CD4-positive, alpha-beta T cell treated with Interleukin-17A for 4 hours (primary cell): ENCODE measurements around the gene EXOSC1.
"Not testable (repeated sequence)": the region's sequence is repeated elsewhere in the genome, so short reads cannot be mapped to it uniquely, and the experiment has no call there.

Source experiments
- DNase-seq: peaks from one replicate; pipeline ENCODE4 v3.0.0-alpha.2; 2020; ENCODE audit warnings: mixed read lengths

The EXOSC1 gene

GRCh38 chr10:97407211-97407951 is 38.4 kb downstream of the EXOSC1 start:
- peak; percentile 69 for DNase-seq

- DNase-seq: not testable (repeated sequence)
These were observed 39.3 kb downstream of the EXOSC1 start for GRCh38 chr10:97406483-97406882.

GRCh38 chr10:97406064-97406463 is 39.7 kb downstream of the EXOSC1 start:
- no peak for DNase-seq

GRCh38 chr10:97404044-97404443 is 41.8 kb downstream of the EXOSC1 start:
- DNase-seq: no peak

DNA sequence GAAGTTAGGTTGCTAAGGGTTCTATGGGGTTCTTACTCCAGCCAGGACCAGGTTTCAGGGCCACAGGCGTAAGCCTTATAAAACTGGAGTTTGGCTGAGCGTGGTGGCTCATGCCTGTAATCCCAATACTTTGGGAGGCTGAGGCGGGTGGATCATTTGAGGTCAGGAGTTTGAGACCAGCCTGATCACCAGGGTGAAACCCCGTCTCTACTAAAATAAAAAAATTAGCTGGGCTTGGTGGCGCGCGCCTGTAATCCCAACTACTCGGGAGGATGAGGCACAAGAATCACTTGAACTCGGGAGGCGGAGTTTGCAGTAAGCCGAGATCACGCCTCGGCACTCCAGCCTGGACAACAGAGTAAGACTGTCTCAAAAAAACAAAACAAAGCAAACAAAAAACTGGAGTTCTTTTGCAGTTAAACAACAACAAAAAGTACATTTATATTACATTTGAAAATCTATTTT is 44.3 kb downstream of the EXOSC1 start:
- no peak for DNase-seq

DNA sequence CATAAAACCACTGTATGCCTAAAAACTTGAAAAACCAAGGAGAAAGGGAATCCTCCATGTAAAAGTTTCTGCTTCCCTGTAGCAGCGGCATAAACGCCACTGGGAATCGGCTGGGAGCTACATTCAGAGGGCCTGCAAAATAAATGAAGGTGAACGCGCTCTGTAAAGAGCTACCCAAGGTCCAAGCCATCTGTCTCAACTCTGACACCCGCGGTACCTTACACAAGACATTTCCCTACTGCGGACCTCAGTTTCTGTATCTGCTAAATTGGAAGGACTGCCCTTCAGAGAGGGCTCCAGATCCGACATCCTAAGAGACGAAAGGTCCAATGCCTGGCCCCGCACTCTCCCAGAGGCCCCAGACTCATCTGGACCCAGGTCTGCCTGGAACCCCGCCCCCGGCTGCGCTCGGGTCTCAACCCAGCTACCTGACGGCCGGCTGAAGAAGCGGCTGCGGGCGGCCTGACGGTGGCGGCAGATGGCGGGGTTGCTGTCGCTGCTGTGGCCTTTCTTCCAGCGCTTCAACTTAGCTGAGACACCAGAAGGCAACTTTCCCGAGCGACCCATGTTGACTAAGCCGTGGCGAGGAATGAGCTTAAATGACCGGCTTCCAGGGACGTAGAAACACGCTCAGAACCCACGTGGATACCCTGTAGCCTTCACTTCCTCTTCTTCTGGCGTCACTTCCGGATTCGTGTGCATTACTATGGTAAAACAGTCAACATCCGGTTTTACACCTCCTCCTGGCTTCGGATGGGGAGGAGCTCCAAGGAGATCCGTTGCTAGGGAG is 44.9 kb downstream of the EXOSC1 start, which contains the start of gene RRP12:
Gene RRP12 (minus strand): TSS at position 676 of the 790 bp plus-strand sequence. CDS start 109 bp downstream, at position 567.
- peak; percentile 84 for DNase-seq

DNA sequence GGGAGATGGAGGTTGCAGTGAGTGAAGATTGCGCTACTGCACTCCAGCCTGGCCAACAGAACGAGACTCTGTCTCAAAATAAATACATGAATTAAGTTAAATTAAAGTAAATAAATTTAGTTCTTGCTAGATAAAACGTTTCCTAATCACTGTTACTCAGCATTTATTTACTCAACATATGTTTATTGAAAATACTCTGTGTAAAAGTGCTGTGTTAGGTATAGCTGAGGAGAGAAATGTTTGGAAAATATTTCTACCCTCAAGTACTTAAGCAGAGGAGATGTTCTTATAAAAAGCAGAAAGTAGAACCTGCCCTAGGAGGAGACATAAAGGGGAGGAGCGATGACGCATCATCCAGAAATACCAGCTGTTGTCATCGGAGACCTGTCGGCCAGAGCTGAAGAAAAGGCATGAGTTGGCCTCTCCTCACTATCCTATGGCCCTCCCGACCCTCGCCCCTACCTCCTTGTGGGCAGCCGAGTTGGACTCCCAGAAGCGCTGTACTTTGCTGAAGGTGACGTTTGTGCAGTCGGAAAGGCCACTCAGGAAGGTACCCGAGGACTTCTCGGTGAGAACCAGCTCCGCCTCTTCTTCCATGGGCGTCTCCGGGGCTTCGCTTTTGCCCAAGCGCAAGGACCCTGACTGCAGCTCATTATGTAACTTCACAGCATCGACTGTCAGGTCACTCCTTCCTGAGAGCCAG is 45.8 kb downstream of the EXOSC1 start:
- no peak for DNase-seq

DNA sequence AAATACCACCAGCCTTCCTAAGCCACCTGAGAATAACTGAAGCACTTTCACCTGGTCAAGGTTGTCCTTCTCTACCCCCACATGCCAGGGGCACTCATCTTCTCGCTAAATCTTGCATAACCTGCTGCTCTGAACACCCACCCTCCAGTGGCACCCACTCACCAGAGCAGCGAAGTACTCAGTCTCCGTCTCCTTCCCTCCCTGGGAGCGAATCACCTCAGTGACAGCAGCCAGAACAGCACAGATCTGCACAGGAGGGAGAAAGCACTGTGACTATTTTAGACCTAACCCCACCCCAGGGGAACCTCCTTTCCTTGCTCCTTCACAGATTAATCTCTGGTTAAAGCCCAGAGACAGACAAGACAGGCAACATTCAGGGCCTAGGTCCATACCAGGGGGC is 49.8 kb downstream of the EXOSC1 start:
- no peak for DNase-seq

DNA sequence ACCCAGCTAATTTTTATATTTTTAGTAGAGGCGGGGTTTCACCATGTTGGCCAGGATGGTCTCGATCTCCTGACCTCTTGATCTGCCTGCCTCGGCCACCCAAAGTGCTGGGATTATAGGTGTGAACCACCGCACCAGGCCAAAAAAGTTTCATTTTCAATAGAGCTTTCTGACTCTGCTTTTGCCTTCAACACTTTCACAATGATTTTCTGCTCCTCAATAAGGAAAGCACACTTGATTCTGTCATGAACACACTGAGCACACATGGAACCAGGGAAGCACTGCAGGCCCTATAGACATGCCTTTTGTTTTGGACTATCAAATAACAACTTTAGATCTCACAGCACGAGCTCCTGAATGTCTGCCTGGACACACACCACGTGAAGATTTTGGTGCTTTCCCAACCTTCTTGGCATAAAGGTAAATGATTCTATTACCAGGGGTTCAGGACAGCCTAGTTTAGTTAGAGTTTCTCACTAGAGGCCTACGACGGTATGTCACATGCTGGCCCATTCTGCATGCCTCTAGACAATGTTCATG is 52.7 kb downstream of the EXOSC1 start:
- no peak for DNase-seq

GRCh38 chr10:97390091-97390490 is 55.7 kb downstream of the EXOSC1 start:
- DNase-seq: no peak

DNA sequence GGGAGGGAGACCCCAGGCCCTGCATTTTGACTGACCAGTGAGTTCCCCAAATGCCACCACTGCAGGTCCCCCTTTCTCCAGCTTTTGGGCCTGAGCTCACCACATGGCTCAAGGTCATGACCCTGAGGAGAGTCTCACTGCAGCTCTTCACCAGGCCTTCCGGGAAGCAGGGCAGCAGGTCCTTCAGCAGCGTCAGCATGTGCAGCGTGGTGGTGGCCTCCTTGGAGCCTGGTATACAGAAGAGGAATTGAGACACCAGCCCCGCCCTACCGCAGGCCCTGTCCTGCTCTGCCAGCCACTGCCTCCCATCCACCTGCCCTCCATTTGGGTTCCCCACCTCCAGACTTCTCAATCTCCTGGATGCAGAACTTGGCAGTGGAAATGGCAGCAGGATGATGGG is 57.7 kb downstream of the EXOSC1 start:
- DNase-seq: no peak
